HG03108 (cell line): Measurements from ENCODE around the gene ZSWIM4.
"Not testable (repeated sequence)": the region's sequence is repeated elsewhere in the genome, so short reads cannot be mapped to it uniquely, and the experiment has no call there.

Experiments used
- ATAC-seq: cut with Tn5 transposase; IDR thresholded peaks from one replicate; pipeline ENCODE4 v1.9.1; 2021; ENCODE audit warnings: moderate library complexity; ENCODE audit not compliant: unreplicated experiment

Gene ZSWIM4

GRCh38 chr19:13778398-13778797 is 16.8 kb upstream of the ZSWIM4 start:
- ATAC-seq: no peak

GRCh38 chr19:13778847-13779246 is 16.4 kb upstream of the ZSWIM4 start:
- ATAC-seq: no peak

- not testable (repeated sequence) for ATAC-seq
Measured at GRCh38 chr19:13779794-13780193, 15.4 kb upstream of the ZSWIM4 start.

- no peak for ATAC-seq
Measured at GRCh38 chr19:13781547-13781946, 13.7 kb upstream of the ZSWIM4 start.

- no peak for ATAC-seq
Measured at GRCh38 chr19:13782537-13782936, 12.7 kb upstream of the ZSWIM4 start.

GRCh38 chr19:13783565-13784500 is 11.4 kb upstream of the ZSWIM4 start:
- ATAC-seq: no peak

- ATAC-seq: no peak
Measured at GRCh38 chr19:13784731-13785452, 10.4 kb upstream of the ZSWIM4 start.

GRCh38 chr19:13788991-13789390 is 6.3 kb upstream of the ZSWIM4 start:
- ATAC-seq: no peak

GRCh38 chr19:13790354-13790753 is 4.9 kb upstream of the ZSWIM4 start:
- no peak for ATAC-seq

- ATAC-seq: not testable (repeated sequence)
Measured at GRCh38 chr19:13793317-13793716, 1.9 kb upstream of the ZSWIM4 start.

- ATAC-seq: no peak
Measured at GRCh38 chr19:13794398-13794756, 866 bp upstream of the ZSWIM4 start.

- peak; percentile 23 for ATAC-seq
Measured at GRCh38 chr19:13795595-13796300, 505 bp downstream of the ZSWIM4 start.

- ATAC-seq: no peak
Measured at GRCh38 chr19:13796301-13797057, 1.2 kb downstream of the ZSWIM4 start.

GRCh38 chr19:13797058-13797440 is 1.8 kb downstream of the ZSWIM4 start:
- no peak for ATAC-seq

- no peak for ATAC-seq
Measured at GRCh38 chr19:13797870-13798269, 2.6 kb downstream of the ZSWIM4 start.

- ATAC-seq: no peak
Measured at GRCh38 chr19:13799669-13800068, 4.4 kb downstream of the ZSWIM4 start.

- ATAC-seq: no peak
Measured at GRCh38 chr19:13803038-13803437, 7.8 kb downstream of the ZSWIM4 start.

GRCh38 chr19:13804830-13805683 is 9.8 kb downstream of the ZSWIM4 start:
- no peak for ATAC-seq

GRCh38 chr19:13806728-13807127 is 11.5 kb downstream of the ZSWIM4 start:
- no peak for ATAC-seq
